GM12878 (cell line): ENCODE results near the gene RIPK3. TPM values are rescaled to one million over a fixed set of nuclear protein-coding genes. Genes with fewer than 3 reads are reported as not detected.

Source experiments
- BCLAF1 ChIP-seq: fragments of 450-650 bp; IDR thresholded peaks from 2 replicates; pipeline ENCODE4 v1.6.1; 2017; ENCODE audit warnings: antibody characterized with exemption, mild to moderate bottlenecking, moderate library complexity
- CEBPB ChIP-seq, 2 experiments: fragments of 150-350 bp in 1 of 2; IDR thresholded peaks; 2 replicates each; pipeline ENCODE4 v1.6.1; 2012 to 2014; ENCODE audit warnings: low read depth in 2 of 2, low read length in 2 of 2, borderline replicate concordance in 1 of 2, inconsistent platforms in 1 of 2
- CTCF ChIP-seq, 3 experiments: IDR thresholded peaks in 2 of 3; conservative IDR thresholded peaks in 1 of 3; 2 replicates each; pipeline ENCODE4 v1.5.1; 2011; ENCODE audit warnings: low read depth in 3 of 3, low read length in 3 of 3, mild to moderate bottlenecking in 3 of 3, control low read depth in 2 of 3, moderate library complexity in 2 of 3, inconsistent platforms in 1 of 3, mixed read lengths in 1 of 3; ENCODE audit not compliant: control insufficient read depth in 2 of 3, insufficient read depth in 1 of 3; ENCODE audit errors: extremely low read depth in 1 of 3
- MLLT1 ChIP-seq: fragments of 450-650 bp; IDR thresholded peaks from 2 replicates; pipeline ENCODE4 v1.6.1; 2016; ENCODE audit warnings: mild to moderate bottlenecking
- PRDM15 ChIP-seq: fragments of 450-650 bp; formaldehyde crosslinking; IDR thresholded peaks from 2 replicates; pipeline ENCODE4 v1.4.0; 2020; ENCODE audit warnings: mild to moderate bottlenecking, moderate library complexity
- RAD51 ChIP-seq: fragments of 450-650 bp; IDR thresholded peaks from 2 replicates; pipeline ENCODE4 v1.6.1; 2016; ENCODE audit warnings: moderate library complexity, mild to moderate bottlenecking, inconsistent platforms
- RCOR1 ChIP-seq: conservative IDR thresholded peaks from 2 replicates; pipeline ENCODE4 v1.6.1; 2012; ENCODE audit warnings: low read depth, low read length, improper control_type of control experiment
- polyA plus RNA-seq, 11 experiments: library from polyadenylated mRNA; depleted of rRNA in 4 of 11; unstranded in 6 of 11; stranded (reverse) in 5 of 11; fragments of >200 nt; fragmentation: Nextera tagmentation in 4 of 11; fragmentation: Illumina TruSeq in 1 of 11; extraction: Ambion mirVana in 4 of 11; extraction: Trizol in 1 of 11; gene quantifications; 1 replicate in 1 of 11; 2 replicates in 10 of 11; pipeline versions ENCODE4 v1.2.1 to v1.2.3, GENCODE V29; 2011 to 2016; ENCODE audit warnings: inconsistent platforms in 2 of 11, missing spikeins in 2 of 11, low read depth in 1 of 11
- total RNA-seq, 4 experiments: library from RNA; depleted of rRNA in 3 of 4; stranded (reverse); fragments of >200 nt in 3 of 4; fragmentation: Illumina TruSeq in 1 of 4; extraction: Trizol in 1 of 4; gene quantifications; 2 replicates each; pipeline versions ENCODE4 v1.2.1 to v1.2.3, GENCODE V29; 2013 to 2021

Gene RIPK3
- total and polyA plus RNA-seq, 10 of the 15 experiments (the other 5 are each of a cell fraction or from before 2014, with no cell fraction given) = 2.0 to 13.6 (median 8.1) TPM

GRCh38 chr14:24316597-24316950, 23.2 kb downstream of the RIPK3 start (continued):
- no peak for TF ChIP-seq BCLAF1
- no peak for TF ChIP-seq CEBPB (IDR thresholded peaks at IDR 0.05; ENCODE audit: borderline replicate concordance in 1 of 2, low read depth in 2 of 2, low read length in 2 of 2)
- TF ChIP-seq PRDM15 (CRISPR knock-in tag) = no peak
- no peak for TF ChIP-seq RCOR1
- TF ChIP-seq MLLT1 = no peak
- no peak for TF ChIP-seq RAD51
- TF ChIP-seq CTCF (IDR thresholded peaks at IDR 0.05 in 2 of 3, conservative IDR thresholded peaks at IDR 0.05 in 1 of 3; ENCODE audit: control insufficient read depth in 2 of 3, extremely low read depth in 1 of 3, insufficient read depth in 1 of 3, low read depth in 3 of 3, low read length in 3 of 3) = no peak
